Hepatic stellate cell (primary cell): ENCODE data around the gene CNTN1.
A peak's percentile ranks its signal among the peaks of the same experiment; 100 is the strongest.

Experiments used
- DNase-seq: peaks from one replicate; pipeline ENCODE4 v3.0.0; 2011; ENCODE audit warnings: low spot score

Gene CNTN1

DNA sequence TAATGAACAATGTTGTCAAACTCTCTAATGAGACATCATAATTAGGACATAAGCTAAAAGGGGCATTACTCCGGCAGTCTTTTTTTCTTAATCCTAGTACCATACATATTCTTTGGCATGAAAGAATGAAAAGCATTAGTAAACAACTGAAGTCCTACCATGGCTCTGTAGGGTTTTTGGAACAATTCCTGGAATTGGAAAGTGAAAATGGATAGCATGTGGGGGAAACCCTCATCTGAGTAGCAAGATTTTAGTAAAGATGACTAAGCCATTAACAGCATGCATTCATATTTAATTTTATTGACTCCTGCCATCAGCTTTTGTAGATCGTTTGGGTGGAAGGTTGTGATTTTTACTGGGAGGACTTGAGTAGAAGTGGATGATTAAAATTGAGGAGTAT, 279.7 kb downstream of the CNTN1 start:
- no peak for DNase-seq

DNA sequence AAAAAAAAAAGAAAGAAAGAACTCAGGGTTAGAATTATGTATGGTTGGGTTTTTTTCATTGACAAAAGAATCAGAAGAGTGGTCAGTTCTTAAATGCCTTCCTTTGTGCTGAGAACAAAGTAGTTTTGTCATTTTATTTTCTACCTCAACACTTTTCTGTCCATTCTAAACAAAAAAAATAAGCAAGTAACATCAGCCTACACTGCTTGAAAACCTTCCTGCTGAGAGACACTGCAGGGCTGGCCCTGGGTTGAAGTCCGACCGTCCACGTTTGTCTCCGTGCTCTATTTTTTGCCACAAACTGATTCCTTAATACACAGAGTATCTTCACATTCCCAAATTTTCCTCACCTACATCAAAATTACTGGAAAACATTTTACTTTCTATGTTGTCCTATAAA, 284.3 kb downstream of the CNTN1 start:
- DNase-seq: no peak

DNA sequence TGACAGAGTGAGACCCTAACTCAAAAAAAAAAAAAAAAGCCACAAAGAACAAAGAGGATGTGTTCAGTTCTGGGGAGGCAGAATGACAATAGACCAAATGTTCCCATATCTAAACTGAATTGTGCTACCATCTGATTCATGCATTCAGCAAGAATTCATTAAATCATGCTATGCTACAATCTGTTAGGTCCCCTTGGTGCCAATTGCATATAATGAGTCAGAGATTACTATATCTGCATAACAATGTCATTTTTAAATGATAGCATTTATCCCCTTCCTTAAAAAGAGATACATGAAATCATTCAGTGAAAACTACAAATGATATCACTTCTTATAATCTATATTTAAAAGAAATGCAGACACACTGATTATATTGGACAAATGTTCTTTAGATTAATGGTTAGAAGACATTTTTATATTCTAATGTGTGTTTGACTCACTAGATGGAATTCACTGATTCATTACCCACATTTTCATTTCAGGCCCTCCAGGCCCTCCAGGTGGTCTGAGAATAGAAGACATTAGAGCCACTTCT, 288.3 kb downstream of the CNTN1 start:
- DNase-seq: no peak

DNA sequence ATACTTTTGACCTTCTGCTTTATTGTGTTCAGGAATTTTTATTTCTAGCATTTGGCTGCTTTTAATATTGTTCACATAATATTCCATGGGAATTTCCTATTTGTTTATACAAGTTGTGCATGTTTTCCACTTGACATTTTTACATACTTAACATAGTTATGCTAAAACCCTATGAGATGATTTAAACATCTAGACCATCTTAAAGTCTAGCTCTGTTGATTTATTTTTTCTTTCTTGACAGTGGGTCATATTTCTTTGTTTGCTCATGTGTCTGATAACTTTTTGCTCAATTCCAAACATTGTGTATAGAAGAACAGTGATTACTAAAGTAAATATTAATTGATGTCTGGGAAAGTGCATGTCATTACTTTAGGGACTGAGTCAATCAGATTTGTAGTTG, 293.8 kb downstream of the CNTN1 start:
- DNase-seq: no peak

DNA sequence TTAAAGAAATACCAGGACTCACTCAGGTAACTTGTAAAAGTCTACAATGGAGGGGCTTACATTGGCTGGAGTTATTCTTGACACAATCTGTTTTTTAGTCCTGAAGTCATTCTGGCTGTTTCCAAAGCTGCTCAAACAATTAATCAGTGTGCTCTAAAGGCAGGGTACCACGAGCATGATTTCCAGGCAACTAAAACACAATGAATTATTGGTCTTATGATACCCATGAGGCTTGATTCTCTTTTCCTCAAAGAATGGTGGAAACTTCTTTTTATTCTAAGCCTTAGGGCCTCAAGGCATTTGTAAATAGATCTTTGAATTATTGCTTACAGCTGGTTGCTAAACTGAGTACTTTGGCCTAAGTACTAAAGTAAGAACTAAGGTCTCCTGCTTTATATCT, 296.1 kb downstream of the CNTN1 start:
- DNase-seq: no peak

DNA sequence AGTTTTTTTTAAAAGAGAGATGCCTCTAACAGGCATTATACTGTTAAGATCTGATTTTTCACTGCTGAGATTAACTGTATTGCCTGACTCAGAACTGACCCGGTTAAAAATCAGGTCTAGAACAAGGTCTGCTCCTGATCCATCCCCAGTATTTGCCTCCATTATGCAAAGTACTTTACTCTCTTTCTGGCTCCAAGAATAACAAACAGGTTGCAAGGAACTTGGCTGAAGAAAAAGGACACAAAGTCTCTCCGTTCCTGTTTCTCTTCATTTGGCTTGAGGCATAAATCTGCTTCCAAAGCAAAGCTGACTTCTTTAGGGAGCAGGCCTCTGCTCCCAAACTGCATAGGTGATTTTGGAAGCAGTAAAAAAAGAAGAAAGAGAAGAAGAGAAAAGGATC, 296.6 kb downstream of the CNTN1 start:
- DNase-seq: no peak

DNA sequence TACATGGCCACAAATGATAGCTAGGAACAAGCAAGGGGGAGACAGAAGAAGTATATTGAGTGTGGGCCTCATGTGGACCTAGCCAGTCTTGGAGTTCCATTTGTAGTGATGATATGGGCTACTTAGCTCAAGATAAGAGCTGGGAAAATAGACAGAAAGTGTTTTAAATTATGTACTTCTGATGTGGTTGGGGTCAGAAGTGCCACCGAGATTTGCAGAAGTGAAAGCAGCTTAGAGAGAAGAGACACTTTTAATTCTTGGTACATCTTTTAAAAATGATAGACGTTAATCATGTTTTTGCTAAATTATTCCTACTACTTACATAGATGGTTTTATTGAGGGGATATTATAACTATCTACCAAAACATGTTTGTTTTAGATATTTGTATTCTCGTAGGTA, 297.5 kb downstream of the CNTN1 start:
- DNase-seq: no peak

DNA sequence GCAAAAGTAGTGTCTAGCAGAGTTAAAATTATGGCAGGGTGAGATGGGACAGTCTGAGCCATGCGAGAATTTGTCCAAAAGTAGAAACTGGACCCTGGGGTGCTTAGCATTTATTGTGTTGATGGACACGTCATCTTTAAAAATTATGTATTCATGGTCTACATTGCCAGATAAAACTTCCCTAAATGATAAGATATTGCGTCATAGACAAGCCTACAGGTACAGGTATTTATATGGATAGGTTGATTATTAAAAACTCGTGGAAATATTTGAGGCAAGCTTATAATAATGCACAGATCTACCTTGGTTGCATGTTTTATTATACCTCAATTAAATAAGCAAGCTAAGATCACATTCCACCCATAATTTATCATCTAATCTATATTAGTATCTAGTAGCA, 299.9 kb downstream of the CNTN1 start:
- no peak for DNase-seq

DNA sequence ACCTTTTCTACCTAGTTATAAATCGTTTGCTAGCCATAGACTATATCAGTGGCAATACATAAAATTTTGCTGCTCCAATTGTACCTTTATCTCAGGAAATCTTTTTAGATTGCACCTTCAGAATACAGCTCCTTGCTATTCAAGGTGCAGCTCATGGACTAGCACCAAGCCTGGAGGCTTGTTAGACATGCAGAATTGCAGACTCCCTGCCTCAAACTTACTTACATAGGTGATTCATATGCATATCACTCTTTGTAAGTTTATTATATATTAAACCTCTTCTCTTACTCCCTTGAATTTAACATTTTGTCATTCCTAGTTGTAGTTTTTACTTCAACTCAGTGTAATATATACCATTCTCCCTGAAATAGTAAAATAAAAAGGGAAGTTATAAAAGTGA, 300.4 kb downstream of the CNTN1 start:
- no peak for DNase-seq

DNA sequence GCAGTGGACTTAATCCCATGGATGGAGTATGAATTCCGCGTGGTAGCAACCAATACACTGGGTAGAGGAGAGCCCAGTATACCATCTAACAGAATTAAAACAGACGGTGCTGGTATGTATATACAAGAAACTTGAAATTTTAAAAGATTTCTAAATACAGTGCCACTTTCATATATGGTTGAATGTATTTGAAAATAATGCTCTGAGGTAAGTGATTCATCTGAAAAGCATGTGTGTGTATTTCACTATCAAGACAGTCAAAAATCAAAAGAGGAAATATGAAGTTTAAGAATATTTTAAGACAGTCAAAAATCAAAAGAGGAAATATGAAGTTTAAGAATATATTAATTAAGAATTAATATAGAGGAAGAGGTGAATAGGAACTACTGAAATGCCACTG, 300.9 kb downstream of the CNTN1 start:
- DNase-seq: no peak

DNA sequence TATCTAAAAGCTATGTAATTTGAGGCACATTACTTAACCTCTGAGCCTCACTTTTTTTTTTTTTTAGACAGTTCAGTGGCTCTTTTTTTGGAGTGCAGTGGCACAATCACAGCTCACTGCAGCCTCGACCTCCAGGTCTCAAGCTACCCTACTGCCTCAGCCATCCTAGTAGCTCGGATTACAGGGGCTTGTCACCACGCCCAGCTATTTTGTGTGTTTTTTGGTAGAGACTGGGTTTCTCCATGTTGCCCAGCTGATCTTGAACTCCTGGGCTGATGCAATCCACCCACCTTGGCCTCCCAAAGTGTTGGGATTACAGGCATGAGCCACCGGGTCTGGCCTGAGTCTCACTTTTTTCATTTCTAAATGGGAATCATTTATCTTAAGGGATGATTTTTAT, 303.9 kb downstream of the CNTN1 start:
- no peak for DNase-seq

DNA sequence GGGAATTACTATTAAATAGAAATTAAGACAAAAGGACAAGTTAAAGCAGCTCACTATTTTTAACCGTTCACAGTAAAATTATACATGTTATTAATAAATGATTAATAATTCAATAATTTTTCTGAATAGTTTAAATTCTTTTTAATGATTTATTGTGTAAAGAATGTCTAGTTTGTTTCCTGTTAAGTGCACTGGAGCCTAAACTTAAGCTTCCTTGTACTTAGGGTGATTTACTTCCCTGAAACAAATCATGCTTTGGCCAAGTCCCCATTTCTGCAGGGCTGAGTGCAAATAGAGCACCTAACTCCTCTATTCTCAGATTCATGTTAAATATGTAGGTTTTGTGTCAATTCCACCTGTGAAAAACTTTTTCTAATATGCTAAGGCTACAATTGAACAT, 307.0 kb downstream of the CNTN1 start:
- no peak for DNase-seq

DNA sequence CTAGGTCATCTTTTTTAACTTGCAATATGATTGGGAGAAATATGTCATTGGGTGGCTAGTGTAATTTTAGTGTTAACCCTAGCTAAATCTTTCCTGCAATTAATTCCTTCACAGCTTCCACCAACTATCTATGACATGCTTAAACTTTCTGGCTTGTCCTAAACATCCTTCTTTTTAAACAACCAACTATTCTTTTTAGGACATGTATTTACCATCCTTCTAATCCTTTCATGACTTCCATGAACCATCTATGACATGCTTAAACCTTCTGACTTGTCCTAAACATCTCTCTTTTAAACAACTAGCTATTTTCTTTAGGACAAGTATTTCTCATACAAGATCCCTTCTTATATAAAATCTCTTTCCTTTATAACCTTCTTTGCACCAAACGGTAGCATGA, 316.2 kb downstream of the CNTN1 start:
- no peak for DNase-seq

DNA sequence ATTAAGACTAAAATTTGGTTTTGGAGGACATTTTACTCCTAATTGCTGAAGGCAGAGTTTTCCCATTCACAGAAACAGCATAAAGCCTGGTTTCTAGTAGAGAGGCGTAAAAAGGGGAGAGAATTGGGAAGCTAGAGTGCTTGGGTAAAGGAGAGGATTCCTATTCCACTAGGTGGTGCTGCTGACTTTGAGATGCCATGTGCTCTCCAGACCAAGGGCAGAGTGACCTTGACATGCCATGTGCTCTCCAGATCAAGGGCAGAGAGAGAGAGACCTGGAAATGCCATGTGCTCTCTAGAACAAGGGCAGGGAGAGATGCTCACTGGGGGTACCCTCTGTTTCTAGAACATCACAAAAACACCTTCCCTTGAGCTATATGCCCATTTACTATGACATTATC, 319.7 kb downstream of the CNTN1 start:
- DNase-seq: no peak

DNA sequence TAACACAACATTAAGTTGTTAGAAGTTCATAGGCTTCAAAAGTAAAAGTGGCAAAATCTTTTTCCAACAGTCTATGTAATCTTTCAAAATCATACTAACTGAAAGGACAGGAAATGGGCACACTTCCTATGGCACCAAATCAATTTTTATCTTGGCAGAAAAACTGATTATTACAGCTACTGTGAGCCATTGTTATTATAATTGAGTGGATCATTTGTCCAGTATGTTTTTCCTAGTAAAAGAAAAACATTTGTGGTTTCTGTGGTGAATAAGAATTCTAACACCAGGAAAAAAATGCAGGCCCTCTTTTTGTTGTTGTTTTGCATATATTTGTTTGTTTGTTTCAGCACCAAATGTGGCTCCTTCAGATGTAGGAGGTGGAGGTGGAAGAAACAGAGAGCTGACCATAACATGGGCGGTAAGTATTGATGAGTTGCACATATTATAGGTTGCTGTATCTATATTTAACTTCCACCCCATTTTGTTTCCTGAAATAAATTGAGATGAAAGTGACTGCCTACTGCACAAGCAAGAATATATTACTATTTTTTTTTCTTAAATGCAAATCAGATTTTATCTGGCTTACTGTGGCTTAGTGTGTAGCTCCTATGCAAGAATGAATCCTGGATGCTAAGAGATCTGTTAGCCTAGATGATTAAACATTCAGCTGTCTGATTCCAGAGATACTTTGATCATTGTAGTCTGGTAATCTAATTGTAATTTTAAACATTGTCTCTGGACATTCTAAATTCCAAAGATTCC, 321.8 kb downstream of the CNTN1 start:
- peak; percentile 14 for DNase-seq

DNA sequence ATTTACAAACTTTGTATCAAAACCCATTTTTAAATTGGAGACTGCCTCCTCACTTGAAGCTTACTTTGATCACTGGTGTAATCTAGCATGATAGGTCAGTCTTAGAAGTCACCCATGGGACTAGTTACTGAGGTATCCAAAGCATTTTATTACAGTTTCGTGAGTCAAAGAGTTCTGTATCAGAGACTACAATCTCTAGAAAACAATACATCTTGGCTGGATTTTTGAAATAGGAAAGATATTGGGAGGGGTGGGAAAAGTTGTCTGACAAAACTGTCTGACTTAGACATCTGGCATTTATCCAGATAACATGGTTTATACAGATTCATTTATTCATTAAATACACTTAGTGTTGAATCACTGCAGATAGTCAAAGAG, 322.4 kb downstream of the CNTN1 start:
- peak; percentile 16 for DNase-seq

DNA sequence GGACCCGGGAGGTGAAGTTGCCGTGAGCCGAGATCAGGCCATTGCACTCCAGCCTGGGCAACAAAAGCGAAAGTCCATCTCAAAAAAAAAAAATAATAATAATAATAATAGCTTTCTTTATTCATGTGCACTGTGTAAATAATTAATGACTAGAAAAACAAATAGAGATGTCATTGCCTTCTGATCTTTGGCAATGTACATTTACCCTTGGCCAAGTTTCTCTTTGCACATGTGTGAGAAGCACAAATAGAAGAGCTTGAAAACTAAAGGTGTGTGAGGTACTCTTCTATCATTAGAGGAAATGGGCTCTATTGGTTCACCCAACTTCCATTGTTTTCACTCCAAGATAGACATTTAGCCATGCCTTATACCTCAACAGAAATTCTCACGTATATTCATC, 325.8 kb downstream of the CNTN1 start:
- no peak for DNase-seq

DNA sequence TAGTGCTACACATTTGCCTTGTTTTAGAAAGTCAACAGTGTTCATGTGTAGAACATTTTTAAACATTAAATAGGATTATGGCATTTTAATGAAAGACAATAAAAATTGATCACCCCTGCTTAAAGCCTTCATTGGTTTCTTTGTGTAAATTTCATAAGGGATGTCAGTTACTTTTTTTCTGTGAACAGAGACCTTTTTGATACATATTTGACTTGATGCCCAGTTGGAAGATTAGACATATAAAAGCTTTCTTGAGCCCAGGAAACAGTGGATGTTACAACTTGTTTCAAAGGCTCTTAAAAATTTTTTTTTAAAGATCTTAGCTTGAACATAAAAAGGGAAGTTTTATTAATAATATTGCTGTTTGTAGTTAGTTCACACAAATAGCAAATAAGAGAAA, 327.2 kb downstream of the CNTN1 start:
- DNase-seq: no peak

DNA sequence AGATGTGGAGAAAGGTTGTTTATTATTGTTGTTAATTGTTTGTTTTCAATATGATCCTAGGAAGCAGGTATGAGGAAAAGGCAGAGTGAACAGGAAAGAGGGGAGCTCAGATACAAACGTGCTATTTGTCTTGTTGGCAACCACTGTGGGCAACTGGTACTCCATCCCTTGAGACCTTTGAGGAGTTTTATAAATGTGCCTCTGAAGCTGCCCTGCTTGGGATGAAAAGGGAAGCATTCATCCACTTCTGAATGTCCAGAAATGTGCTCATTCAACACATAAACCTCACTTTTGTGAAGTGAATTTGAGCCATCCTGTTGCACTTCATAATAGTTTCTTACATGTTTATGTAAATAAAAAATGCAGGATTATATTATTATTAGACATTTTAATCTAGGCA, 331.6 kb downstream of the CNTN1 start:
- no peak for DNase-seq

DNA sequence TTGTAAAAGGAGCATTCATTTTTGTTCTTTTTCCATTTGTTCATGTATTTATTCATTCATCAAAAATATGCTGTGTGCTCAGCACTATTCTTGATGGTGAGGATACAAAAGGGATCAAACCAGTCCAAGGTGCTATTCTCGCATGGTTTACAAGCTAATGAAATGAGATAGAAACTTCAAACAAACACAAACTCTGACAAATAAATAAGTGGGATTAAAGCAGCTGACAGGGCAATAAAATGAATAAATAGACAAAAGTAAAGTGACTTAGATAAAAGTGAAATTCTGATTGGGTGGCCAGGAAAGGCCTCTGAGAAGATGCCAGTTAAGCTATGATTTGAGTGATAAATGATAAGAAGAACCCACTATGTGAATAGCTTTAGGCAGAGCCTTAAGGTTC, 333.9 kb downstream of the CNTN1 start:
- no peak for DNase-seq

DNA sequence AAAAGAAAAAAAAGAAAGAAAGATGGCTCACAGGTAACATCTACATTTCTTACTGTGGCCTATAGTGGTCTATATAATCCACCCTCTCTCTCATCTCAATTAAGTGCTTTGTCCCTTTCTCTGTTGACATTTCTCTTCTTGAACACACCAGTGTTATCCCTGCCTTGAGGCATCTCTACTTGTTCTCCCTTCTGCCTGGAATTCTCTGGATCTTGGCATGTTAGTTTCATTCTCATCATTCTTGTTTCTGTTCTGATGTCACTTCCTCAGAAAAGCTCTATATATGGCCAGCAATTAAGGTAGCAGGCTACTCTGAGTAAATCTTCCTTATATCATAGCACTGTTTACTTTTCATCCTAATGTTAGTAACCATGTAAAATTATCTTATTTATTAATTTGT, 340.1 kb downstream of the CNTN1 start:
- DNase-seq: no peak

DNA sequence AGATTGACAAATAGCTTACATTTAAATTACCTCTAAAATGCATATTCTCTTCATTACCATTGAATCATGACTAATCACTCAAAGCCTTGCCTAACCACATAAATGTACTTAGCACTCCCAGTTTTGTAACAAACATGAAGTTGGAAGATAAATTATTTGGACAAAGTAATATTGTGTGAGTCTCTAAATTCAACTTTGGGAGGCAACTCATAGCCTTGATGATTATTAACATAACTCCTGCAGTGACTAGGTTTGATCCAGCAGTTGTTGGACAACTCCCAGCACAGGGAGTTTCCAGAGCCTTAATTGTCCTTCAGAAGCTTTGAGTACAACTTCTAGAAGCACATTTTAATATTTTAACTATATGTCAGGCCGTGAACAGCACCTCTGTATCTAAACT, 342.4 kb downstream of the CNTN1 start:
- DNase-seq: no peak

DNA sequence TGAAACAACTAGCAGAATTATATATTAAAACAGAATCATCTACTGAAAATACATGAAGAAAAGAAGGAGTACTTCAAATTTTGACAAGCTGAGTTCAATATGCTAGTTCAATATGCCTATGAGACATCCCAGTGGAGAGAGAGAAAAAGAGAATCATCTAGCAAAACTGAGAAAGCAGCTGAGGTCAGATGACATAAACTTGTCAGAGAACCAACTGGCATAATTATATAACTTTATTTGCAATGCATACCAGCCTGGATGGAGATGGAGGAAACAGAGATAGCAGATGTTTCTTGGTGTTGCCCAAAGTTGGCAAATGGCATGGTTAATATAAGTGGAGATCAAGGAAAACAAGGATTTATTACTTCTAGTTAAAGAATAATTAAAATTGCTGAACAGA, 347.2 kb downstream of the CNTN1 start:
- no peak for DNase-seq

DNA sequence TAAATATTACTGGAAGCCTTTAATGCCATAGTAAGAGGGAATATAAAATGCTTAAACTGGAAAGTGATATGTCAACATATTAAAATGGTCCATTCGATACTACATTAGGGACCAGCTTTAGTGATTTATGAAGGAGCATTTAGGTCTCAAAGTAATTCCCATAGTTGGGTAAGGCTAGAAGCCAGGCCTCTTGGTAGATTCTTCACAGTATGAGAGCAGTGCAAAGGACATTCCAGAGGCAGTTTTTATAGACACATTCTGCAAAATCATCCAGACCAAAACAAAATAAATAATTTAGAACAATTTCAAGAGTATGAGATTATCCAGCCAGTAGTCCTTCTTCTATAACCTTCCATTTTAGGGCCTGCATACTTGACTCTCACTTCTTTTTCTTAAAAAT, 353.3 kb downstream of the CNTN1 start:
- DNase-seq: no peak

DNA sequence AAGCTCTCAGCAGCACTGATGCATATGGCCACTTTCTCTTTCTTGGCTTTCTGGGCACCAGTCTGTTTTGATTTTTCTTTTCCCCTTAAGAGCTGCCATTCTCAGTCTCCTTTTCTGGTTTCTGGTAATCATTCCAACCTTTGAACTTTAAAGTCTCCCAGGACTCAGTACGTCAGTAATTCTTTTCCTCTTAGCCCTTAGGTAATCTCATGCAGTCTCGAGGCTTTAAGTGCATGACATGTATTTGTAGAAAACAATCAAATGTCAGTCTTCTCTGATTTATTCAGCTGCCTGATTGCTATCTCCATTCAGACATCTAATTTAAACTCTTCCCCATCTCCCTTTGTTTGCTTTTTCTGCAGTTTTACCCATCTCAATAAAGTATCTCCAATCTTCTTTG, 356.8 kb downstream of the CNTN1 start:
- DNase-seq: no peak
